ENCODE results near the gene MTREX.

The MTREX gene

GRCh38 chr5:55426455-55426854 is 118.7 kb downstream of the MTREX start:
- in situ Hi-C loops (cut with MboI; ENCODE audit: low sequenced_read_pairs): no loop called here

DNA sequence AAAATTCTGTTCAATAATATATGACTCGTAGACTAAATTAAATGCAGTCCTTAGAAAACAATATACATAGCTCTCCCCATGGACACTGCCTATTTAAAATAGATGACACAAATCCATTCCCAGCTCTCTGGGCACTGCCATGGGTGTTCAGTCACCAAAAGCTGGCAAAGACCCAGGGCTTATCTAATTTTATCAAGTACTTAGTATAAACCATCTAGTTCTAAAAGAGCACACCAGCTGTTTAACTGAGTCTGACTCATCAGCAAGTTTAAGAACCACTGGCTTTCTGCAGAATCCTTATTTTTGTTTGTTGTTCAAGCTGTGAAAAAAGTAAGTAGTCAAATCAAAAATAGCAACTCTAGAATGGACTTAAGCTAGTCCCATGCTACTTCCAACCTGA is 119.4 kb downstream of the MTREX start:
- in situ Hi-C loops (cut with MboI; ENCODE audit: low sequenced_read_pairs): no loop called here

DNA sequence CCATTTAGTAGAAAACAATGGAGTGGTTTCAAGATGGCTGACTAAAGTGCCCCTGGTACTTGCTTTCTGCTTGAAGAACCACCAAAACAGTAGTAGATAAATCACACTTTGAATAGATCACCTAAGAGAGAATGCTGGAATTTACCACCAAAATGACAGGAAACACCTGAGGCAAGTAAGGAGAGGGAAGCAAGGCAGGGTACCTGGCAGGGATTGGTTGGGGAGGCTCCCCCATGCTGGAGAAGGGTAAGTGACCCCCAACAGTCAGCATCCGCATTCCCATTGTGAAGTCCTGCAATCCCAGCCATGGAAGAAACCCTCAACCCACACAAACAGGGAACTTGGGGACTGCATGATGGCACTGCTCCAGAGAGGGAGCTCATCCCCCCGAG is 121.4 kb downstream of the MTREX start:
- in situ Hi-C loops (cut with MboI; ENCODE audit: low sequenced_read_pairs): no loop called here

DNA sequence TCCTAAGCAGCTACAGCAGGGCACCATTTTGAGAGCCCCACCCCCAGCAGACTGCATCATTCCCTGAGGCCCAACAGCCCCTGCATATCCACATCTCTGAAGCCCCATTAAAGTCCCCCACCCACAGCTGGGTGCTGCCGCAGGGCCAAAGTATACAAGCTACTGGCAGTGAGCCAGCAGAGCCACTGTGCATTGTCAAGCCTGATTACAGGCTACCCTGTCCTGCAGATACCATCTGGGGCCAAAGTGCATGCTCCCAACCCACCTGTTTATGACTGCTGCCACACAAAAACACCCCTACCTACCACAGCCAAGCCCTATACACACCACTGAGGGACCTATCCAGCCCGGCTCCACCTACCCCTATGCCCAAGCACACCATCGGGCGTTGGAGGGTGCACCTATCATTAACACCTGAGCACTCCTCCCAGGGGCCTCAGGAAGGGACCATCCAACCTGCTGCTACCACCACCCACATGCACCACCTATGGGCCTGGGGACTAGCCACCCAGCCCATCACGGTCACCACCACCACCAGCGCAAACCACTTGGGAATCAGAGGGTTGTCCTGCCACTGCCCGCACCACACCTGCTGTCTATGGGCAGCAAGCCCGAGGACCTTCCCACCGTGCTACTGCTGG is 121.9 kb downstream of the MTREX start:
- in situ Hi-C loops (cut with MboI; ENCODE audit: low sequenced_read_pairs): no loop called here

DNA sequence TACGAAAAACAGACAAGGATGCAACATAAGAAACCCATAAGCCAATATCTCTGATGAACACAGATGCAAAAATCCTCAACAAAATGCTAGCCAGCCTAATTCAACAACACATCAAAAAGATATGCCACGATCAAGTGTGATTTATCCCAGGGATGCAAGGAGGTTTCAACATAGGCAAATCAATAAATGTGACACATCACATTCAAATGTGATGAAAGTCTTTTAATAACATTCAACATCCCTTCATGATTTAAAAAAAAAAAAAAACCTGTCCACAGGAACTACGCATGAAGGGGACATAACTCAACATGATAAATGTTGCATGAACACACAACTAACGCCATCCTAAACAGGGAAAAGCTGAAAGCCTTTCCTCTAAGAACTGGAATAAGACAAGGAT is 124.8 kb downstream of the MTREX start:
- in situ Hi-C loops (cut with MboI; ENCODE audit: low sequenced_read_pairs): no loop called here

DNA sequence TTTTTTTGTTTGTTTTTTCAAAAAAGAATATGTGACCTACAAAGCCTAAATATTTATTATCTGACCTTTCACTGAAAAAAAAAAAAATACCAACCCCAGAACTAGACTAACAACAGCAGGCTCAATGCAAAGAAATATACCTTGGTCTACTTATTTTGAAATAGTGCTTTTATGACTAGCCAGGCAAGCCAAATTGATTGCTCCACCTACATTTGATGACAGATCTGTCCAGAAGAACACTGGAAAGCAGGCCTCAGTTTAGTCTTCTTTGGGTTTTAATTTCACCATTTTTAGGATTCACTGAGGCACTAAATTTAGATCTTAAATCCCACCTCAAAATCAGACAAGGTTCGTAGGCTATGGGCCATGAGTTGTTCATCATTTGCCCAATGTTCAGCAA is 129.7 kb downstream of the MTREX start:
- in situ Hi-C loops (cut with MboI; ENCODE audit: low sequenced_read_pairs): no loop called here

- in situ Hi-C loops (cut with MboI; ENCODE audit: low sequenced_read_pairs): no loop called here
Observed at GRCh38 chr5:55437859-55438206, 130.0 kb downstream of the MTREX start.

DNA sequence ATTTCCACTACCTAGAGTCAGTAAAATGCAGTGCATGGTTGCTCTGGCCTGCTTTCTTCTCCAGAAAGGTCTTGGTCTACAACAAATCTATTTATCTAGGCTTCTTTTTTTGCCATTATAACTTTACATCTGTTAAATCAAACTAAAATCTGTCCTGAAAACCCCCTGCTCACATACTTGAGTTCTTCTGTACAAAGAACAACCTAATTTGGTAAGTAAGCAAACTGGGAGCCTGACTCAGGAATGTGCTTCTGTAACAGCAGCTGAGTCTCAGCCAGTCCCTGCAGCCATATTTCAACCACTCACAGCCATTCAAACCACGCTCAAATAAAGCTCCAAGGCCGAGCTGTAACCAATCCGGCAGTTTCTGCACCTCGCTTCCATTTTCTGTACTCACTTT is 131.2 kb downstream of the MTREX start:
- in situ Hi-C loops (cut with MboI; ENCODE audit: low sequenced_read_pairs): no loop called here

DNA sequence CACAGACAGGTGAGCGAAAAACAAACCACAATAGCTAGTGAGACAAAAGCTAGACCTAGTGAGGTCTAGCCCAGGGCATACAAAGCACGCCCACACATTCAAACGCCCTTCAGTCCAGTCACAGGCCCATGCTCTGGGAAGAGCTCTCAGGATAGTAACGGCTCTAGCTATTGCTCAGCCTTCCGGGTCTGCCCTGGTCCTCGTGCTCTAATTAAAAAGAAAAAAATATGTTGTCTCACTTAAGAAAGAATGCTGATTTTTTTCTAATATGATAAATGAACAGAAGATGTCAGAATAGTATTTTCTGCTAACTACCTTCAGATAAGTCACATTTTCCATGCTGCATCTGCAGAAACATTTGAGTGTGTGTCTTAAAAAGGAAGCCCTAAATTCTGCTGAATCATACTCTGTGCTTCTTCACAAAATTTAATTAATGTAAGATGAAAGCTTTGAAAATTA is 132.4 kb downstream of the MTREX start:
- in situ Hi-C loops (cut with MboI; ENCODE audit: low sequenced_read_pairs): no loop called here

GRCh38 chr5:55441107-55441771 is 133.4 kb downstream of the MTREX start:
- in situ Hi-C loops (cut with MboI; ENCODE audit: low sequenced_read_pairs): no loop called here

DNA sequence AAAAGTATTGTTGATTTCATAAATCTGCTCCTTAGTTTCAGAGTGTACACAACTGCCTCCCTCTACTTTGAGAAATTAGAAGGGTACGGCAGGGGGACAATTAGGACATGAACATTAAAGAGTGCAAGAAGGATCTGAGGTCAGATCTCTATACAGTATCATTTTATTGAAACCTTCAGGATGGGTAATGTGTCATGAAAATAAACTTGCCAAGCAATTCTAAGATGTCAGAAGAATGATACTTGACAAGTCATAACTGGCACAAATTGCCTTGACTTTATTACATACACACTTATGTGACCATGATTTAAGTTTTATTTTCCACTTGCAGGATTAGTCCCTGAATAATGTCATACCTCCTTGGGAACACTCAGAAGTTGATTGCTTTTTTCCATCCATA is 134.2 kb downstream of the MTREX start:
- in situ Hi-C loops (cut with MboI; ENCODE audit: low sequenced_read_pairs): no loop called here

- in situ Hi-C loops (cut with MboI; ENCODE audit: low sequenced_read_pairs): no loop called here
Observed at GRCh38 chr5:55445791-55446190, 138.0 kb downstream of the MTREX start.

GRCh38 chr5:55446640-55447351 is 139.0 kb downstream of the MTREX start:
- in situ Hi-C loops (cut with MboI; ENCODE audit: low sequenced_read_pairs): no loop called here

DNA sequence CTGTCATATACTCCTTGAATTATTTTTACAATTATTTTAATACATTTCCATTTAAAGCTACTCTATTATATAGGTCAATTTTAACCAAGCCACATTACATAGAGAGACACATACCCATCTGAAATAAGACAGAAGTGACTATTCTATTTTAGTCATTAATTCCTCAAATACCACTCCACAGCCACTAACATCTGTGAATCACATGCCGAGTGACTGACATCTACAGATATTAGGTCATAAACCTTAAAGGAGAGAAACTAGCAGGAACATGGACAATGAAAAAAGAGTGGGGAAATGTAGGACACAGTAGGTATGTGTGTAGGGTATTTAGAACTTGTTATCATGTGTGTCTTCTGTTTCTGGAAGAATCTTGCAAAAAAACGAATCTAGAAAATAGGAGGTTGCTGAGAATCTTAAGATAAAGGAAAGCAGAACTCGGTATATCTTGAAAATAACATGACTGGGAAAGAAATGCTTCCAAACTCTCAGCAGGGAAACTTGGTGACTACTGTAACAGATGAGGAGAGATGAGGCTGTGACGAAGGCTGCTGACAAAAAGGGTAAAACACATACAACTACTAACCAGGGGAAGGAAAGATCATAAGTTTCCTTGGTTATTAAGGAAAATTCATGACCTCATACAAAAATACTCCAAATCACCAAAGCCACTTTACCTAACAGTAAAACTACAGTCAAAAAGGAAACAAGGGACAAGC is 142.4 kb downstream of the MTREX start:
- in situ Hi-C loops (cut with MboI; ENCODE audit: low sequenced_read_pairs): no loop called here

GRCh38 chr5:55451976-55452375 is 144.2 kb downstream of the MTREX start:
- in situ Hi-C loops (cut with MboI; ENCODE audit: low sequenced_read_pairs): no loop called here

DNA sequence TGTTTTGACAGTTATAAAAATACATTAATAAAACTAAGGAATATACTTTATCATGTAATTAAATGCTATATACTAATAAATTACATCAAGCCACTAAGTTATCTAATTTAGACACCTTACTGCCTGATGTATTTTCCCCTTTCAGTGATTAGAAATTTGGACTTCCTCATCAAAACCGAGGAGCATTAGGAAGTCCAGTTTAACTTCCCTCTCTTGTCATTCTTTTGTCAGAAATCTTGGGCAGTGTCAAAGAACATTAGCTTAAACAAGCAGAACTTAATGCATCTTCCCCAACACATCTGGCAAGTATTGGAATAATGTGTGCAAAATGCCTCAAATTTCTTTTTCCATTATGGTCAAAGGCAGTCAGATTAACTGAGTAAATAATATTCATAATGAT is 145.4 kb downstream of the MTREX start:
- in situ Hi-C loops (cut with MboI; ENCODE audit: low sequenced_read_pairs): no loop called here

- in situ Hi-C loops (cut with MboI; ENCODE audit: low sequenced_read_pairs): no loop called here
Observed at GRCh38 chr5:55454282-55454681, 146.5 kb downstream of the MTREX start.

DNA sequence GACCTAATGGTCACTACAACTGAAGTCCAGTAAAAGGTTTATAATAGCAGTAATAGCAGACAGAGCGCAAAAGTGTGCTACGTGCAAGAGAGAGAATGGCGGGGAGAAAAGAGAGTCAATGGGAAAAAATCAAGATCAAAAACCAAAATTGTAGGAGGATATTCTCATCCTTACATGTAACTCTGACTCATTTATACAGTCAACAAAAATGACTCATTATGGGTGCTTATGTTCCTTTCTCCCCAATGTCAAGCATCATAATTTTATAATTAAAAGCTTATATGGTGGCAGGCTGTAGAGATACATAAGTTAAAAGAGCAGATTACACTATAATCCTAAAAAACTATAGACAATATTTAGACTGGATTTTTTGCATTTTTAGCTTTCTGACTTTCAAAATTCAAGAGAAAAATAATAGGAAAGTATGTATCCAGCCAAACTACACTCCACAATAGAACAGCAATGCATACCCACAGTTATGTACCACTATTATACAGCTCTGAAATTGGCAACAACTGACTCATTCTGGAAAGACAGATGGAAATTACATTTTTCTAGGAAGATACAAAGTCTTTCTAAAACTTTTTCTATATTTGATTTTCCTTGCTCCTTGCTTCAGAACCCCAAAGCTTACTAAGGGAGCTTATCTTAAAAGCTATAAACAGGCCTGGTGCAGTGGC is 148.6 kb downstream of the MTREX start:
- in situ Hi-C loops (cut with MboI; ENCODE audit: low sequenced_read_pairs): no loop called here

GRCh38 chr5:55459572-55459971 is 151.8 kb downstream of the MTREX start:
- in situ Hi-C loops (cut with MboI; ENCODE audit: low sequenced_read_pairs): no loop called here

GRCh38 chr5:55463613-55464012 is 155.8 kb downstream of the MTREX start:
- in situ Hi-C loops (cut with MboI; ENCODE audit: low sequenced_read_pairs): no loop called here

Data from HL-60/S4 treated with phorbol 12-myristate 13-acetate at 8.2 ng/mL for 4 days and 3 days (cell line).